ENCODE data around the gene FLVCR1. TPM values are rescaled to one million over a fixed set of nuclear protein-coding genes. Genes with fewer than 3 reads are reported as not detected.

FLVCR1 gene
- total and polyA plus RNA-seq, 9 donors, result 1.9 to 11.4 (median 6.6) TPM

GRCh38 chr1:212946872-212947271, 88.8 kb downstream of the FLVCR1 start:
- Histone ChIP-seq H3K36me3 (no peaks in the 10 kb centered on the region), H3K4me1 (ENCODE audit: insufficient read depth) (peaks cover 4% of the 10 kb centered on the region), H3K4me3 (no peak overlapping the region), H3K9me3 (peaks cover 0 to 3% of the 10 kb centered on the region in 2 donors), H3K27me3 (no peaks in the 10 kb centered on the region), H3K27ac (no peak overlapping the region)
- TF ChIP-seq CTCF (IDR thresholded peaks at IDR 0.05), result no peak
- no peak for DNase-seq
- intact Hi-C loops (cut with DNase I), result no loop called here

Small RNAs within 50 kb of the gene (small RNA-seq; reads per million reads assigned to genes)
- gene AC104333.1 (not detected), gene AC104333.2 (not detected)

Other genes with a start within 250 kb of the FLVCR1 start
- 100 to 1,000 TPM in 1 of 7 donors, 10 to 100 TPM in 3, 1 to 10 TPM in 3; 2.9 to 132 (median 19.4) TPM for gene ATF3, start 249.5 kb upstream of the FLVCR1 start, total RNA-seq
- gene ATF3, start 249.5 kb upstream of the FLVCR1 start, polyA plus RNA-seq, result 10 to 100 TPM in 1 of 2 donors, 1 to 10 TPM in 1; 5.1 to 29.2 TPM
- gene BATF3, start 158.4 kb upstream of the FLVCR1 start, total RNA-seq, result 1 to 10 TPM in 6 of 7 donors, under 1 TPM in 1; 0.71 to 4.2 (median 2.1) TPM
- gene BATF3, start 158.4 kb upstream of the FLVCR1 start, polyA plus RNA-seq, result 1 to 10 TPM in 1 of 2 donors, under 1 TPM in 1; 0.90 to 1.1 TPM
- 10 to 100 TPM; 17.2 to 35.2 (median 29.2) TPM for gene NSL1, start 66.5 kb upstream of the FLVCR1 start, total RNA-seq
- 10 to 100 TPM; 21.8 to 23.8 TPM for gene NSL1, start 66.5 kb upstream of the FLVCR1 start, polyA plus RNA-seq
- 10 to 100 TPM in 4 of 7 donors, 1 to 10 TPM in 3; 6.8 to 17.1 (median 10.2) TPM for gene TATDN3, start 66.4 kb upstream of the FLVCR1 start, total RNA-seq
- gene TATDN3, start 66.4 kb upstream of the FLVCR1 start, polyA plus RNA-seq, result 1 to 10 TPM; 9.2 to 9.5 TPM
- not detected for gene SPATA45, start 10.6 kb upstream of the FLVCR1 start, total RNA-seq
- gene SPATA45, start 10.6 kb upstream of the FLVCR1 start, polyA plus RNA-seq, result not detected
- gene VASH2, start 92.3 kb downstream of the FLVCR1 start, total RNA-seq, result 1 to 10 TPM in 3 of 7 donors, under 1 TPM in 4; 0.28 to 2.1 (median 0.83) TPM
- gene VASH2, start 92.3 kb downstream of the FLVCR1 start, polyA plus RNA-seq, result 1 to 10 TPM in 1 of 2 donors, under 1 TPM in 1; 0.74 to 1.6 TPM
- 10 to 100 TPM; 29.9 to 51.3 (median 41.4) TPM for gene ANGEL2, start 157.6 kb downstream of the FLVCR1 start, total RNA-seq
- 10 to 100 TPM; 18.3 to 19.1 TPM for gene ANGEL2, start 157.6 kb downstream of the FLVCR1 start, polyA plus RNA-seq
- gene RPS6KC1, start 193.0 kb downstream of the FLVCR1 start, total RNA-seq, result 10 to 100 TPM; 16.0 to 24.6 (median 19.2) TPM
- gene RPS6KC1, start 193.0 kb downstream of the FLVCR1 start, polyA plus RNA-seq, result 10 to 100 TPM in 1 of 2 donors, 1 to 10 TPM in 1; 6.8 to 15.2 TPM

Measured in ovary (tissue), 9 donors.